Uterus (tissue), 4 donors: ENCODE data around the gene ABCA2. TPM values are rescaled to one million over a fixed set of nuclear protein-coding genes. Genes with fewer than 3 reads are reported as not detected.

Experiments
- DNase-seq, 2 donors: peaks; one replicate each; pipeline ENCODE4 v3.0.0-alpha.2; 2019 to 2020
- H3K27ac ChIP-seq, 2 donors: fragments of 200-600 bp; sonication (generic); 1 replicate in 1 of 2; 2 replicates in 1 of 2; pipeline ENCODE4 v1.5.1; 2016 to 2018
- H3K27me3 ChIP-seq, 2 donors: fragments of 200-600 bp; sonication (generic); one replicate each; pipeline ENCODE4 v1.5.1; 2018 to 2019; ENCODE audit warnings: control low read depth in 1 of 2
- H3K36me3 ChIP-seq, 2 donors: fragments of 200-600 bp; sonication (generic); one replicate each; pipeline ENCODE4 v1.5.1; 2019; ENCODE audit warnings: control low read depth in 1 of 2
- H3K4me1 ChIP-seq, 2 donors: fragments of 200-600 bp; sonication (generic); one replicate each; pipeline ENCODE4 v1.5.1; 2018 to 2019; ENCODE audit warnings: control low read depth in 1 of 2
- H3K4me3 ChIP-seq, 2 donors: fragments of 200-600 bp; sonication (generic); 1 replicate in 1 of 2; 2 replicates in 1 of 2; pipeline ENCODE4 v1.5.1; 2018 to 2019; ENCODE audit warnings: mild to moderate bottlenecking in 1 of 2
- H3K9me3 ChIP-seq, 2 donors: fragments of 200-600 bp; sonication (generic); one replicate each; pipeline ENCODE4 v1.5.1; 2019; ENCODE audit warnings: control low read depth in 1 of 2
- POLR2A ChIP-seq, 2 donors: fragments of 450-650 bp; IDR thresholded peaks; one replicate each; pipeline ENCODE4 v1.6.1; 2016; ENCODE audit warnings: antibody characterized with exemption in 2 of 2, mild to moderate bottlenecking in 1 of 2, moderate library complexity in 1 of 2
- intact Hi-C: fragments of 100-400 bp; cut with DNase I; formaldehyde crosslinking; loops from one replicate; pipeline ENCODE4 v1.15.1; 2023; ENCODE audit warnings: low total_unique reads
- total RNA-seq, 4 donors: library from RNA; depleted of rRNA in 3 of 4; stranded (reverse); fragments of >200 nt in 3 of 4; gene quantifications; one replicate each; pipeline versions ENCODE4 v1.1.0 to v1.2.4, GENCODE V29; 2014 to 2023
- TF ChIP-seq, protein P1 (sequence below), 4 experiments: fragments of 200-600 bp in 2 of 4; fragments of 450-650 bp in 2 of 4; sonication (generic) in 2 of 4; IDR thresholded peaks; one replicate each; pipeline ENCODE4 v1.5.1; 2016 to 2019; ENCODE audit warnings: antibody characterized with exemption in 4 of 4, mild to moderate bottlenecking in 2 of 4, moderate library complexity in 1 of 4
- donor health status: DM: yes; HTN: yes; CAD: no.

Gene ABCA2
- total RNA-seq, 4 donors from 2014 or later, result 24.8 to 36.9 (median 26.1) TPM

DNA sequence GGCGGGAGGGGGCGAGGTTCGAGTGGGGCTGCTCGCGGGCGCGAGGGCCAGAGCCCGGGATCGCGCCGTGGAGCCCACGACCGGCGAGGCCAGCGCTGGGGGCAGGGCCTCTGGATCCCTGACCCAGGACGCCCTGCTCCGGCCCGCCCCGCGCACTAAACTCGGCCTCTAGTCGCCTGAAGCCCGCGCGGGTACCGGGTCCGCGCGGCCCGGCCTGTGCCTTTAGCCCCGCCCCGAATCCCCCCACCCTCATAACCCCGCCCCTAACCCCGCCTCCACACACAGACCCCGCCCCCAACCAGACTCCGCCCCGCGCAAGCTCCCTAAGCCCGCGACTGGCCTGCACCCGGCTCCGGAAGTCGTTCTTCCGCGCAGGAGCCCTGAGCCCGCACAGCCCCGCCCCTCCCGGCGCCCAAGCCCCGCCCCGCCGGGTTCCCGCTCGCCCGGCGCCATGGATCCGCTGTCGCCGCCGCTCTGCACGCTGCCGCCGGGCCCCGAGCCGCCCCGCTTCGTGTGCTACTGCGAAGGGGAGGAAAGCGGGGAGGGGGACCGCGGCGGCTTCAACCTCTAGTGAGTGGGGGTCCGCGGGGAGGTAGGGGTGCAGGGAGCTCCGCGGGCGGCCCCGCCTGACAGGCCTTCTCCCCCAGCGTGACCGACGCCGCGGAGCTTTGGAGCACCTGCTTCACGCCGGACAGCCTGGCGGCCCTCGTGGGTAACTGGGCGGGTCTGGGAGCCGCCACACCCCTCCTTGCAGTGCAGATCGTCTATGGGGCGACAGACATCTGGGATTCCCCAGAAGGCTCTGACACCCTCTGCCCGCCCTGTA, 35.8 kb downstream of the ABCA2 start, which contains the start of gene PAXX:
PAXX (plus strand) TSS at position 430 of the 826 bp plus-strand sequence; CDS start at position 452, 22 bp downstream.
- Histone ChIP-seq H3K36me3 (no peaks in the 10 kb centered on the region), H3K27me3 (no peaks in the 10 kb centered on the region), H3K4me3 (peak within 1 kb of the TSS; percentile 46 to 88), H3K27ac (peak within 1 kb of the TSS; percentile 83 to 91), H3K9me3 (no peaks in the 10 kb centered on the region), H3K4me1 (peaks cover 0 to 19% of the 10 kb centered on the region in 2 donors)
- DNase-seq, result peak; percentile 89 to 91
- TF ChIP-seq, protein P1, sequence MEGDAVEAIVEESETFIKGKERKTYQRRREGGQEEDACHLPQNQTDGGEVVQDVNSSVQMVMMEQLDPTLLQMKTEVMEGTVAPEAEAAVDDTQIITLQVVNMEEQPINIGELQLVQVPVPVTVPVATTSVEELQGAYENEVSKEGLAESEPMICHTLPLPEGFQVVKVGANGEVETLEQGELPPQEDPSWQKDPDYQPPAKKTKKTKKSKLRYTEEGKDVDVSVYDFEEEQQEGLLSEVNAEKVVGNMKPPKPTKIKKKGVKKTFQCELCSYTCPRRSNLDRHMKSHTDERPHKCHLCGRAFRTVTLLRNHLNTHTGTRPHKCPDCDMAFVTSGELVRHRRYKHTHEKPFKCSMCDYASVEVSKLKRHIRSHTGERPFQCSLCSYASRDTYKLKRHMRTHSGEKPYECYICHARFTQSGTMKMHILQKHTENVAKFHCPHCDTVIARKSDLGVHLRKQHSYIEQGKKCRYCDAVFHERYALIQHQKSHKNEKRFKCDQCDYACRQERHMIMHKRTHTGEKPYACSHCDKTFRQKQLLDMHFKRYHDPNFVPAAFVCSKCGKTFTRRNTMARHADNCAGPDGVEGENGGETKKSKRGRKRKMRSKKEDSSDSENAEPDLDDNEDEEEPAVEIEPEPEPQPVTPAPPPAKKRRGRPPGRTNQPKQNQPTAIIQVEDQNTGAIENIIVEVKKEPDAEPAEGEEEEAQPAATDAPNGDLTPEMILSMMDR (IDR thresholded peaks at IDR 0.05), result peak in 1 of 4 experiments; percentile 2
- peak in 1 of 2 donors; percentile 35 for TF ChIP-seq POLR2A (IDR thresholded peaks at IDR 0.05)
- intact Hi-C loops, result no loop called here

DNA sequence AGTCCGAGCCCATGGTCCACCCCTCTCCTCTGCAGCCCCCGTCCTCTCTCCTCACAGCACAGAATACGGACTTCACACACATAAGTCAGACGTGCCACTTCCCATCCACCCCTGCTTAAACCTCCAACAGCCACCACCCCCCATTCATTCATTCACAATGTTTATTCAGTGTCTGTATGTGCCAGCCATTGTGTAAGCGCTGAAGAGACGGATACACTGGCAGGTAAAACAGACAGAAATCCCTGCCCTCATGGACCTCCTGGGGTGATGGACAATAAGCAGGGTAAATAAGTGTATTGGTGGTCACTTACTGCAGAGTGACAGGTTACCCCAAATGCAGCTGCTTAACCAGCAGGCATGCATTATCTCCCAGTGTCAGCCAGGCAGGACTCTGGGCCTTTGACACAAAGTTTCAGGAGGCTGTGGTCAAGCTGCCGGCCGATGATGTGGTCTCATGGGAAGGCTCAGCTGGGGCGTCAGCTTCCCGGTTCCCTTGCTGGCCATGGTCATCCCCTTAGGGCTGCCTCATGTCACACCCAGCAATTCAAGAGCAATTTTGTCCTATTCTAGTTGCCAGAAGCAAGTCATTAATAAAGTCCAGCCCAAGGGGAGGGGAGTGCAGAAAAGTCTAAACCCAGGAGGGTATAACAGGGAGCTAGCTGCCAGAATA, 37.7 kb downstream of the ABCA2 start:
- no peak for TF ChIP-seq POLR2A (IDR thresholded peaks at IDR 0.05)
- TF ChIP-seq, protein P1 (IDR thresholded peaks at IDR 0.05), result no peak
- no peaks in the 10 kb centered on the region for H3K36me3 ChIP-seq
- DNase-seq, result no peak
- H3K4me1 ChIP-seq, result peaks cover 0 to 6% of the 10 kb centered on the region in 2 donors
- no peak overlapping the region for H3K4me3 ChIP-seq
- intact Hi-C loops, result no loop called here
- H3K9me3 ChIP-seq, result no peaks in the 10 kb centered on the region
- H3K27me3 ChIP-seq, result peaks cover 0 to 12% of the 10 kb centered on the region in 2 donors
- no peak overlapping the region for H3K27ac ChIP-seq

DNA sequence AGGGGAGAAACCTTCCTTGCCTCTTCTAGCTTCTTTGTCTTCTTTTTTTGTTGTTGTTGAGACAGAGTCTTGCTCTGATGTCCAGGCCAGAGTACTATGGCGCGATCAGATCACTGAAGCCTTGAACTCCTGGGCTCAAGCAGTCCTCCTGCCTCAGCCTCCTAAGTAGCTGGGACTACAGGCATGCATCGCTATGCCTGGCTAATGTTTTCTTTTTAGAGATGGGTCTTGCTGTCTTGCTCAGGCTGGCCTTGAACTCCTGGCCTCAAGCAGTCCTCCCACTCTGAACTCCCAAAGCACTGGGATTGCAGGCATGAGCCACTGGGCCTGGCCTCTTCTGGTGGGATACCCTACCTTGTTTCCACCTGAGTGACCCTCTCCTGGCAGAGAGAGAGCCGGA, 39.2 kb downstream of the ABCA2 start:
- DNase-seq, result no peak
- no peak overlapping the region for H3K27ac ChIP-seq
- H3K36me3 ChIP-seq, result no peaks in the 10 kb centered on the region
- H3K4me3 ChIP-seq, result no peak overlapping the region
- H3K27me3 ChIP-seq, result peaks cover 8 to 16% of the 10 kb centered on the region in 2 donors
- TF ChIP-seq, protein P1 (IDR thresholded peaks at IDR 0.05), result no peak
- TF ChIP-seq POLR2A (IDR thresholded peaks at IDR 0.05), result no peak
- intact Hi-C loops, result no loop called here
- no peaks in the 10 kb centered on the region for H3K9me3 ChIP-seq
- peaks cover 0 to 6% of the 10 kb centered on the region in 2 donors for H3K4me1 ChIP-seq

DNA sequence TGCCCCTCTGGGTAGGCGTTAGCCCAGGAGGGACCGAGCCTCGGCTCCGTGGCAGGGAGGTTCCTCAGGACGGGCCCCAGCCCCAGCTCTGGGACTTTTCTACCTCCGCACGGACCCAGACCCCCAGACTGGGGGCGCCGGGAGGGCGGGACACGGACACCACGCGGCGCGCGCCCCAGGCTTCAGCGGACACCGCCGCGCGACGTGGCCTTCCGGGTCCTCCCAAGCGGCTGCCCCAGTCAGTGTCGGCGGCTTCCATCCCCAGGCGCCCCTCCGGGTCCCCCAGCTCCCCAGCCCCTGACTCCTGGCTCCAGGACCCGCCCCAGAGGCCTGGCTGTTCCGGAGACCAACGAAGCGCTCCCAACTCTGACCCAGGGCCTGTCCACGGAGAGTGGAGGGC, 42.2 kb downstream of the ABCA2 start:
- DNase-seq, result no peak
- Histone ChIP-seq H3K36me3 (no peaks in the 10 kb centered on the region), H3K27ac (no peak overlapping the region), H3K27me3 (peaks cover 8 to 16% of the 10 kb centered on the region in 2 donors), H3K9me3 (no peaks in the 10 kb centered on the region), H3K4me1 (no peaks in the 10 kb centered on the region), H3K4me3 (no peak overlapping the region)
- intact Hi-C loops, result no loop called here
- no peak for TF ChIP-seq POLR2A (IDR thresholded peaks at IDR 0.05)
- TF ChIP-seq, protein P1 (IDR thresholded peaks at IDR 0.05), result no peak
